ENCODE results near the gene HMGB4. TPM values are rescaled to one million over a fixed set of nuclear protein-coding genes. Genes with fewer than 3 reads are reported as not detected.

Gene HMGB4
- total RNA-seq, 1 donor from 2014 or later: not detected

DNA sequence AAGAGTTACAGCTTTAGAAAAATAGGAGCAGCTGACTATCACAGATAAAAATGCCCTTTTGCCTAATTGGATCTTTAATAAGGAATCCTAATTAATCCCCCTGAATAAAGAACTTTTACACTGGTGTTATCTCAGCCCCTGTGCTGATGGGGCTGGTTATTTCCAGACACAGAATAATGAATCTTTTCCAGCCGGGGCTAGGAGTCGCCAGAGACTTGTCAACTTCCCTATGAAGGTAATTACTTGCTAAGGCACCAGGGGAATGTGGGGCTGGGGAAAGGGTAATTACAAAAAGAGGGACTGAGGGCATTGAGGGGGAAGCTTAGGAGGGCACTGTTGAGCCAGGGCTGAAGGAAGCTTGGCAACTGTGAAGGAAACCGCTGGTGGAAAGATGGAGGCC lies 34.5 kb downstream of the HMGB4 start:
- no peak for DNase-seq (ENCODE audit: low spot score)

DNA sequence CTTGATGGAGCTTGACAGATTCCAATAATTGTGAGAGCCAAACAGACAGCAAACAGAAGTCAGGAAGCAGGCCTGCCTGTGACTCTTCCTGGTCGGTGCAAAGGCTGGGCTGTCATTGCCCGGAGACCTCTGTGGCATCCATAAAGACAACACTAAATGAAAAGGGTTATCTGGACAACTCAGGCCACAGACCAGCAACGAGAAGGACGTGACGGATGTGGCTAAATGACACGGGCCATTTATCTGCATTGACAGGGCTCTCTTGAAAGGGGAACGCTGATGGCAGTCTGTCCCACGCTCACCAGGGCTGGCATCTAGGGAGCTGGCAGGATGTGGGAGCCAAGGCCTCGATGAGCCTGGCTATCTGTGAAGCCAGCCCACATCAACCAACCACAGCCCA lies 35.0 kb downstream of the HMGB4 start:
- no peak for DNase-seq (ENCODE audit: low spot score)

DNA sequence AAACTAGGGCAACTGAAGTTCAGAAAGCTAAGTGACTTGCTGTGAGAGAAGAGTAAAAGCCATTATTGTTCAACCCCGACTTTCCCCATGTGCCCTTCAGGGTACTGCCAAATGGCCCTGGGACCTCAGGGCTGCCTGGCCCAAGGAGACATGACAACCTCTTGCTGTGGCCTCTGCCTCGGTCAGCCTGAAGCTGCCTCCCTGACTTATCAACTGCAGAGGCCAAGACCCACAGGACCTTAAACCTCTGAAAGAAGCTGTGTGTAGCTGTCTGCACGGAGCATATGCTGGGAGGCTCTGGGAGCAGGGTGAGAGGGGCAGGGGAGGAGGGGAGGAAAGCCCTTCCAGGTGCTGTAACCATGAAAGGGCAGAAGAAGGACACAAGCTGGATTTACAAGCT lies 35.9 kb downstream of the HMGB4 start:
- DNase-seq (ENCODE audit: low spot score): no peak

DNA sequence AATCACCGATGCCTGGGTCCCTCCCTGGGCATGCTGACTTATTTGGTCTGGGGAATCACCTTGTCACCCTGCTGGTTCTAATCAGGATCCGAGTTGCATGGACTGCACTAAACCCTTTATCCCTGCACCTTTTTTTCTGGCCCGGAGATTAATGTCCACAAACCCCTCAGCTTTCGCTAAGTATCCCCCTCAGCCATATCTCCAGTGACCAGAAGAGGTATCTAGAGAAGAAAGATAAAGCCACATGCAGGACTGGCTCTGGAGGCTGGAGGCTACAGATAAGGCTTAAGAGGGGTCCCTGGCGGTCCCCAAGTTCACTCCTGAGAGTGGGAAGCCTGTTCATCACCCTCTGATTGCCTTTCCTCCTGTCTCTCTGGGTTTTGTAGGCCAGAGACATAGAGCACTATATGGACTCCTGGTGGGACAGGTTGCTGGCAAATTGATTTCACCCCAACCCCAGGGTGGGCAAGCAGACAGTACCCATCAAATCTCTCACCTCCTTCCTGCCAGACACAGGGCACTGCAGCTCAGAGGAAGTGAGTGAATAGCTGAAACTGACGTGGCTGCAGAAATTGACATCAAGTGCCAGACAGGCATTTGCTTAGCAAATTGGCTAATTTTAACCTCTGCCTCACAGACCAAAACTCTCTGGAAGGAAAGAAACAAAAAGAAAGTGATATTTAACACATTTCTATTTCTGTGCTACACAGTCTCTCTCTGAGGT lies 38.8 kb downstream of the HMGB4 start:
- DNase-seq (ENCODE audit: low spot score): no peak

DNA sequence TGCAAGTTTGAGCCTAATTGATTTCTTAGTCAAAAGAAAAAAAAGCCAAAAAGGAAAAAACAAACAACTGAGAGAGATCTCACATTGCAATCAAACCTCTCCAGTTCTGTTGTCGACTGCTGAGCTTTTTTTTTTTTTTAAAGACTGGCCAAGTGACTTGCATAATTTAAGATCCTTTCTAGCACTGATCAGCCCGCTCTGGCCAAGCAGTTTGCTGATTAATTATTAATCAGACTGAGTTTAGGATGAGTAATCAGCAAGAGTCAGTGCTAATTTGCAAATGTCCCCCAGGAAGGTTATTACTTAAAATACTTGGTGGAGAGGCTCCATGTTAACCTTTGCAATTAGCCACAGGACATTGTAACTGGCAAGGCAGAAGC lies 39.3 kb downstream of the HMGB4 start:
- DNase-seq (ENCODE audit: low spot score): no peak

DNA sequence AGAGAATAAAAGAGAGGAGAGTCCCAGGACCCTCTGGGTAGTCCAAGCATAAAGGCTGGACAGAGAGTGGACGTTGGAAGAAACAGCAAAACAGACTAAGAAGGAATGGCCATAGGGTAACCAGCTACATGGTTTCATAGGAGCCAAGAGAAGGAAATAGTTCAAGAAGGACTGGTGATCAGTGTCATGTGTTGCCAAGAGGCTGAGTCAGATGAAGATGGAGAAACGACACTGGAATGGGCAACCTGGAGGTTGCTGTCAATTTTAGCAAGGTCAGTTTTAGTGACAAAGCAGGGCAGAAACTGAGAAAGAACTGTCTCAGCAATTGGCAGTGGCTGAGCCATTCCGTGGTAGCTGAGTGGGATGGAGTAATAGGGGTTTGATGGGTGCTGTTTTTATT lies 41.4 kb downstream of the HMGB4 start:
- DNase-seq (ENCODE audit: low spot score): no peak

DNA sequence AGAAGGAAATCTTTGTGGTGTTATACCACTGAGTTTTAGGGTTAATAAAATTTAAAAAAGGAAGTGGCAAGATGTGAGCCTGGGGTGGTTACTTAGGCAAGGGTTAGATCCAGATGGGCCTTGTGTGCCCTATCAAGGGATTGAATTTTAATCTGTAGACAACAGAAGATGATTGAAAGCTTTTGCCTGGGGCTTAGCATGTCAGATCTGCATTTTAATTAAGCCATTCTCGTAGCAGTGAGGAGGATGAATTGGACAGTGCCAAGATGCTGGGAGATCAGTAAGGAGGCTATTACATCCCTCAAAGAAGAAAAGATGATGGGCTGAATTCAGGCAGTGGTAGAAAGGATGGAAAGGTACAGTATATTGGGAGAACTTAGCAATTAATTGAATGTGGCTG lies 42.3 kb downstream of the HMGB4 start:
- no peak for DNase-seq (ENCODE audit: low spot score)

DNA sequence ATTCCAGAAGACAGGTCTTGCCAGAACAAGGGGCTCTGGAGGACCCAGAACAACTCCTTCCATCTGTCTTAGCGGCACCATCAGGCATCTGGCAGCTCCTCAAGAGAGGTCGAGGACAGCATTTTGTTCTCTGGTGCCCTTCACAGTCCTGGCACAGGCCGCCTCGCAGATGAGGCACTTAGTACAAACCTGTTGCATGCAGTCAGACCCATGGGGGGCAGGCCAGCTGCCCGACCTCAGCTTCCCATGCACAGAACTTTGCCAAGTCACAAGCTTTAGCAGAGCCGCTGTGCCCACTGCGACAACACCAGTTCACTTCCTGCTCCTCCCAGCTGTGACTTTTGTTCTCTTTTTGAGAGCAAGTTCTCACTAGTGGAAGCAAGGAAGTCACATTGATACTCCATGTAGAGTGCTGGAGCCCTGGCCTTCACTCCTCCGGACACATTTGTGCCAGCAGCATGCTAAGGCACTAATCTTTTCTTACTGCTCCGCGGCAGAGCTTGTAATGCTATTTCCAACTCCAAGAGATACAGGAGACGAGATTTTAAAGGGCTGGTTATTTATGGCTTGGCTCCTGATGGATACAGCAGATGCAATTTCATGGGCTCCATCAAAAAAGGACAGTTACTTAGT lies 44.6 kb downstream of the HMGB4 start:
- peak; percentile 70 for DNase-seq (ENCODE audit: low spot score)
